Progenitor cell of endocrine pancreas (in vitro differentiated cells): ENCODE measurements around the gene TCEA3. TPM values are rescaled to one million over a fixed set of nuclear protein-coding genes. Genes with fewer than 3 reads are reported as not detected.

Experiments
- DNase-seq: peaks from one replicate; pipeline ENCODE4 v3.0.0; 2021; ENCODE audit warnings: low spot score; ENCODE audit not compliant: unreplicated experiment
- H3K27ac Mint-ChIP-seq: 2 replicates; pipeline ENCODE4 v1.8.0; 2021; ENCODE audit warnings: mild to moderate bottlenecking, moderate library complexity, mixed read lengths
- H3K27me3 Mint-ChIP-seq: 2 replicates; pipeline ENCODE4 v1.8.0; 2021; ENCODE audit warnings: mixed read lengths
- H3K36me3 Mint-ChIP-seq: 2 replicates; pipeline ENCODE4 v1.8.0; 2022; ENCODE audit warnings: mixed read lengths; ENCODE audit not compliant: insufficient read depth
- H3K4me1 Mint-ChIP-seq: 2 replicates; pipeline ENCODE4 v1.8.0; 2021; ENCODE audit warnings: low read depth, mixed read lengths
- H3K4me3 Mint-ChIP-seq: 2 replicates; pipeline ENCODE4 v1.8.0; 2021; ENCODE audit warnings: low read depth, mild to moderate bottlenecking, moderate library complexity, mixed read lengths
- H3K9me3 Mint-ChIP-seq: 2 replicates; pipeline ENCODE4 v1.8.0; 2021; ENCODE audit warnings: low read depth, mixed read lengths
- long read RNA-seq: library from polyadenylated mRNA; unstranded; transcript quantifications from one replicate; pipeline ENCODE4 v2.0.0, GENCODE V29; 2020
- total RNA-seq: library from RNA; stranded (reverse); gene quantifications from 2 replicates; pipeline ENCODE4 v1.2.1, GENCODE V29; 2021
- TF ChIP-seq, protein P1 (sequence below): fragments of 200-600 bp; sonication (generic); IDR thresholded peaks from one replicate; pipeline ENCODE4 v1.5.0; 2021; ENCODE audit warnings: antibody characterized with exemption, mild to moderate bottlenecking; ENCODE audit not compliant: unreplicated experiment

Gene TCEA3
- total RNA-seq: 12.9 and 13.6 TPM in 2 replicates
- long read RNA-seq, transcript TCEA3-203 (11 exons, 1,559 nt): major isoform, 6 of 9 reads
- long read RNA-seq, partial matches to known transcripts: 0 of 9 reads
- long read RNA-seq, other reads (novel, unspliced or antisense): 1 of 9 reads

DNA sequence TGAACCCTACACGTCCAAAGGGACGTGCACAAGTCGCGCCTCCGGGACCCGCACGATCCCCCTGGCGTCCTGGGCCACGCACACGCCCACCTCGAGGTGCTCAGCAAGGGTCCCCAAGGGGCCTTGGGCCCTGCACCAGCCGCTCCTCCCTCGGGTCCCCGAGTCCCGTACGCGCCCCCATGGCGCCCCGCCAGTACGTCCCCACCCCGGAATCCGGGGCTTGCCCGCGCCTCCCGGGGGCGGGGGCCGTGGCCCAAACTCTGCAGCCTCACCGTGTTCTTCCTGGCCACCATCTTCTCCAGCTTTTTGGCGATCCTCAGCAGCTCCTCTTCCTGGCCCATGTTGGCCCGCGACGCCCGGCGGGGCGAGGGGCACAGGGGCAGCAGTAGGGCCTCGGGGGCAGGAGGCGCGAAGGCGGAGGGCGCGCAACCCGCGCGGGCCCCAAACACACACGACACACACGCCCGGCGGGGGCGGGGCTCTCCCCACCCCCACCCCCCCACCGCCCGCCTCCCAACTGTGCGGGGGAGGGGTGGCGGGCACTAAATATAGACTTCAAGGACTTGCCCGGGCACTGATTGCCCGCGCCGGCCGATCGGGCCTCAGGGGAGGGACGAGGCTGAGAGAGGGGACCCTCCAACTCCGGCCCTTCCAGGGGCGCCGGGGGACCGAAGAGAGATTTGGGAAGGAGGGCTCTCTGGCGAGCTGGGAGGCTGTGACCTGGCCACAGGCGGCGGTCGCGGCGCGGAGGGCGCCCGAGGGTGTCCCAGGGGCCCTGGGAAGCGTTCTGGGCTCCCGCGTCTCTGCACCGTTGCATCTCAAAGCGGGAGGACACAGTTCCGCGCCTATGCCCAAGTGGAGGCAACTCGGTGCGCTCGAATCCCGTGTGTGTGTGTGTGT is at the start of gene TCEA3:
Gene TCEA3, minus strand, starts transcription at position 456 of the 900 bp plus-strand sequence. Its CDS starts 115 bp downstream, at position 341.
- H3K36me3 Mint-ChIP-seq: peaks cover 14% of the 10 kb centered on the region
- no peaks in the 10 kb centered on the region for H3K9me3 Mint-ChIP-seq
- H3K27me3 Mint-ChIP-seq: peaks cover 18% of the 10 kb centered on the region
- TF ChIP-seq, protein P1, sequence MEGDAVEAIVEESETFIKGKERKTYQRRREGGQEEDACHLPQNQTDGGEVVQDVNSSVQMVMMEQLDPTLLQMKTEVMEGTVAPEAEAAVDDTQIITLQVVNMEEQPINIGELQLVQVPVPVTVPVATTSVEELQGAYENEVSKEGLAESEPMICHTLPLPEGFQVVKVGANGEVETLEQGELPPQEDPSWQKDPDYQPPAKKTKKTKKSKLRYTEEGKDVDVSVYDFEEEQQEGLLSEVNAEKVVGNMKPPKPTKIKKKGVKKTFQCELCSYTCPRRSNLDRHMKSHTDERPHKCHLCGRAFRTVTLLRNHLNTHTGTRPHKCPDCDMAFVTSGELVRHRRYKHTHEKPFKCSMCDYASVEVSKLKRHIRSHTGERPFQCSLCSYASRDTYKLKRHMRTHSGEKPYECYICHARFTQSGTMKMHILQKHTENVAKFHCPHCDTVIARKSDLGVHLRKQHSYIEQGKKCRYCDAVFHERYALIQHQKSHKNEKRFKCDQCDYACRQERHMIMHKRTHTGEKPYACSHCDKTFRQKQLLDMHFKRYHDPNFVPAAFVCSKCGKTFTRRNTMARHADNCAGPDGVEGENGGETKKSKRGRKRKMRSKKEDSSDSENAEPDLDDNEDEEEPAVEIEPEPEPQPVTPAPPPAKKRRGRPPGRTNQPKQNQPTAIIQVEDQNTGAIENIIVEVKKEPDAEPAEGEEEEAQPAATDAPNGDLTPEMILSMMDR: no peak
- DNase-seq: no peak
- H3K27ac Mint-ChIP-seq: peak within 1 kb of the TSS; percentile 88
- peak within 1 kb of the TSS; percentile 73 for H3K4me3 Mint-ChIP-seq
- peaks cover 13% of the 10 kb centered on the region for H3K4me1 Mint-ChIP-seq

DNA sequence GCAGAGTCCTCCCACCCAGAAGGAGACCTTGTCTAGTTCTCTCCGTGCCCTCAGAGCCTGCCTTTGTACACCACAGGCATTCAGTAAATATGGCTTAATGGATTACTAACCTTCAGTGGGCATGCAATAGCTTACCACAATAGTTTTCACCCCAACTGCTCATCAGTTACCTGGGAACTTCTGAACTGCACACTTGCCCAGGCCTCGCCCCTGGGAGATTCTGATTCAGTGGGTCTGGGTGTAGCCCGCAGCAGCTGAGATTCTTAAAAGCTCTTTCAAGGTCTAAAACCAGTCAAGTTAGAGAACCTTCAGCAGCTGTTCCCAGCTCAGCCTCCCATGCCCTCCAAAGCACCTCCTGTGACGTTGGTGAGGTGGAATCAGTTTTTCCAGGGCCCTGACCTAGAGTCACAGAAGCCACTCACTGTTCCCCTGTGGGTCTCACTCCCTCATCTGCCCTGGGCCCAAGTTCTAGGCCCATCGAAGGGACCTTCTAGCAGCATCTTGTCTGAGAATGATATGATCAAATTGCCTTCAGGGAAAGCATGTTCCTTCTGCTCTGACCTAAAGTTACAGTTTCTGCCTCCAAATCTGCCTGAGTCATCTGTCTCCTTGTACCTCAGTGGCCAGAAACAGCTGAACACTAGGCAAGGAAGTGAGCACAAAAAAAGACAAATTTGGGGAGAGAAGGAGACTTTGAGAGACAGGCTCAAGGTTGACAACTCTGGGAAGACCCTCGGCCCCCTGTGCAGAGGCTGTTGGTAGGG is 48.7 kb upstream of the TCEA3 start:
- peak overlapping the region; percentile 48 for H3K27ac Mint-ChIP-seq
- peaks cover 2% of the 10 kb centered on the region for H3K36me3 Mint-ChIP-seq
- no peaks in the 10 kb centered on the region for H3K9me3 Mint-ChIP-seq
- H3K27me3 Mint-ChIP-seq: no peaks in the 10 kb centered on the region
- DNase-seq: no peak
- H3K4me1 Mint-ChIP-seq: peaks cover 7% of the 10 kb centered on the region
- TF ChIP-seq, protein P1: no peak
- no peak overlapping the region for H3K4me3 Mint-ChIP-seq

DNA sequence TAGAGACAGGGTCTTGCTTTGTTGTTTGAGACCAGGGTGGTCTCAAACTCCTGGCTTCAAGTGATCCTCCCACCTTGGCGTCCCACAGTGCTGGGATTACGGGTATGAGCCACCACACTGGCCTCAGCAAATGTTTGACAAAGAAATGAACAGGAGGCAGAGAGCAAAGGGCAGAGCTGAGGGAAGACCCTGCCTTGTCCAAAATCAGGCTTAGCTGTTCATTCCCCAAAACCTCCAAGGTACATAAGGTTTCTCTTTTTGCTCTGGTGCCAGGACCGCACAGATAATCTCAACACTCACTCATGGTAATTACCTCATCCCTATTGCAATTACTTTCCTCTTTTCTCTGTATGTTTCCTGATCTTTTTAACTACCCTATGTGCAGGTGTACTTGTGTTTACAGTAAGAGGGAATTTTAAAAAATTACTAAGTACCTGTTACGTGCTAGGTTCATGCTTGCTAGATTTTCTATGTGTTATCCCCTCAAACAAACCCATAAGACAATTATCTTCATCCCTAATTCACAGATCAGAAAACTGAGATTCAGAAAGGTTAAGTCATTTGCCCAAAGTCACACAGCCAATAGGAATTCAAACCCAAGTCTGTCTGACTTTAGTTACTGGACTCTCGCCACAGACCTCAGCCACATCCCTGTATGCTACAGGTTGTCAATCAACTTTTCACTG is 47.9 kb upstream of the TCEA3 start:
- no peak overlapping the region for H3K27ac Mint-ChIP-seq
- H3K9me3 Mint-ChIP-seq: no peaks in the 10 kb centered on the region
- H3K27me3 Mint-ChIP-seq: no peaks in the 10 kb centered on the region
- peaks cover 7% of the 10 kb centered on the region for H3K4me1 Mint-ChIP-seq
- no peak for DNase-seq
- TF ChIP-seq, protein P1: no peak
- peaks cover 2% of the 10 kb centered on the region for H3K36me3 Mint-ChIP-seq
- H3K4me3 Mint-ChIP-seq: no peak overlapping the region

DNA sequence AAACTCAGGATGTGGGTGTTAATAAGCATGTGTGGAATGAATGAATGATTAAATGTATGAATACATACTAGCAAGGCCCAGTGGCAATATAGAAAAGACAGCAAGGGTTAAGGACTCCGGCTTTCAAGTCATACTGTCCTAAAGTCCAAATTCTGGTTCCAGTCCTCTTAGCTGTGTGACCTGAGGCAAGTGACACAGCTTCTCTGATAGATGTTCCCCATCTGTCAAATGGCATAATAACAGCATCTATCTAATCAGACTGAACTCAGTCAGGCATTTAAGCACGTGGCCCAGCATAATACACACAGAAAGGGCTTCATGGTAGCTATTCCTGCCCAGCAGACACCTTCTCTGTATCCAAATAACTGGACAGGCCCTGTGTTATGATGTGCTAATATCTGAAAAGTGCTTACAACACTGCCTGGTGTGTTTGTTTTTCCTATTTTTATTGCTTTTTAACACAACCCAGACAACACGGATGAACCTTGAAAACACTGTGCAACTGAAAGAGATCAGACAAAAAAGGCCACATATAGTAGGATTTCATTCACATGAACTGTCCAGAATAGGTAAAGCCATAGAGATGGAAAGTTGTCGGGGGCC is 47.0 kb upstream of the TCEA3 start:
- no peaks in the 10 kb centered on the region for H3K9me3 Mint-ChIP-seq
- peaks cover 7% of the 10 kb centered on the region for H3K4me1 Mint-ChIP-seq
- no peaks in the 10 kb centered on the region for H3K27me3 Mint-ChIP-seq
- H3K27ac Mint-ChIP-seq: no peak overlapping the region
- DNase-seq: no peak
- no peaks in the 10 kb centered on the region for H3K36me3 Mint-ChIP-seq
- TF ChIP-seq, protein P1: no peak
- no peak overlapping the region for H3K4me3 Mint-ChIP-seq
